CD14-positive monocyte (primary cell): ENCODE results near the gene ECE2. TPM values are rescaled to one million over a fixed set of nuclear protein-coding genes. Genes with fewer than 3 reads are reported as not detected.

Source experiments
- DNase-seq, 3 donors: peaks; one replicate each; pipeline ENCODE4 v3.0.0-alpha.2; 2011 to 2022
- H2AFZ ChIP-seq: 2 replicates; pipeline ENCODE4 v1.6.0; 2012; ENCODE audit warnings: mild to moderate bottlenecking, low read depth, low read length, inconsistent platforms; ENCODE audit not compliant: insufficient read depth, poor library complexity, severe bottlenecking
- H3K27ac ChIP-seq, 2 donors: 1 replicate in 1 of 2; 2 replicates in 1 of 2; pipeline ENCODE4 v1.5.1; 2012 to 2013; ENCODE audit warnings: low read length in 2 of 2, control low read depth in 1 of 2, inconsistent platforms in 1 of 2, low read depth in 1 of 2, mild to moderate bottlenecking in 1 of 2
- H3K27me3 ChIP-seq, 2 donors: one replicate each; pipeline versions ENCODE4 v1.6.0 to v1.6.1; 2011 to 2013; ENCODE audit warnings: low read length in 2 of 2; ENCODE audit not compliant: control insufficient read depth in 2 of 2, insufficient read depth in 2 of 2
- H3K36me3 ChIP-seq, 2 donors: replicated peaks in 1 of 2; 1 replicate in 1 of 2; 2 replicates in 1 of 2; pipeline versions ENCODE4 v1.5.1 to v1.6.1; 2012 to 2013; ENCODE audit warnings: low read length in 2 of 2, control low read depth in 1 of 2, inconsistent platforms in 1 of 2, mild to moderate bottlenecking in 1 of 2; ENCODE audit not compliant: insufficient read depth in 2 of 2, control insufficient read depth in 1 of 2
- H3K4me1 ChIP-seq, 2 donors: 1 replicate in 1 of 2; 2 replicates in 1 of 2; pipeline versions ENCODE4 v1.5.1 to v1.6.1; 2012 to 2013; ENCODE audit warnings: low read length in 2 of 2, control low read depth in 1 of 2, inconsistent platforms in 1 of 2, mild to moderate bottlenecking in 1 of 2, moderate library complexity in 1 of 2; ENCODE audit not compliant: insufficient read depth in 2 of 2, control insufficient read depth in 1 of 2
- H3K4me2 ChIP-seq: replicated peaks from 2 replicates; pipeline ENCODE3; 2012; ENCODE audit warnings: low read length, moderate library complexity, mild to moderate bottlenecking; ENCODE audit not compliant: poor library complexity, severe bottlenecking; ENCODE audit errors: extremely low read depth
- H3K4me3 ChIP-seq, 3 experiments: fragments of 200-600 bp in 1 of 3; sonication (generic) in 1 of 3; replicated peaks in 1 of 3; 1 replicate in 2 of 3; 2 replicates in 1 of 3; pipeline ENCODE4 v1.5.1; 2011 to 2013; ENCODE audit warnings: low read length in 3 of 3, mild to moderate bottlenecking in 3 of 3, control low read depth in 2 of 3, low read depth in 2 of 3, inconsistent platforms in 1 of 3, moderate library complexity in 1 of 3
- H3K79me2 ChIP-seq: 2 replicates; pipeline ENCODE4 v1.6.0; 2012; ENCODE audit warnings: mild to moderate bottlenecking, control low read depth, inconsistent platforms, low read length, moderate library complexity; ENCODE audit not compliant: insufficient read depth
- H3K9ac ChIP-seq: 2 replicates; pipeline ENCODE4 v1.6.0; 2017; ENCODE audit warnings: low read length, mild to moderate bottlenecking; ENCODE audit not compliant: insufficient read depth, poor library complexity, severe bottlenecking
- H3K9me3 ChIP-seq, 2 donors: replicated peaks in 1 of 2; 1 replicate in 1 of 2; 2 replicates in 1 of 2; pipeline versions ENCODE4 v1.5.1 to v1.6.1; 2012 to 2013; ENCODE audit warnings: low read length in 2 of 2, control low read depth in 1 of 2; ENCODE audit not compliant: control insufficient read depth in 1 of 2, insufficient read depth in 1 of 2
- H4K20me1 ChIP-seq: 2 replicates; pipeline ENCODE4 v1.6.0; 2012; ENCODE audit warnings: mild to moderate bottlenecking, low read length, control low read depth, moderate library complexity; ENCODE audit not compliant: insufficient read depth
- H3K27ac Mint-ChIP-seq, 7 donors: one replicate each; pipeline ENCODE4 v1.8.0; 2020; ENCODE audit warnings: mild to moderate bottlenecking in 7 of 7, mixed read lengths in 7 of 7, moderate library complexity in 6 of 7, inconsistent platforms in 2 of 7
- H3K27me3 Mint-ChIP-seq, 3 donors: one replicate each; pipeline ENCODE4 v1.8.0; 2021 to 2022; ENCODE audit warnings: low read depth in 3 of 3, mild to moderate bottlenecking in 3 of 3, mixed read lengths in 3 of 3, moderate library complexity in 3 of 3, inconsistent platforms in 1 of 3
- H3K36me3 Mint-ChIP-seq, 2 donors: one replicate each; pipeline ENCODE4 v1.8.0; 2020; ENCODE audit warnings: mixed read lengths in 2 of 2, inconsistent platforms in 1 of 2, mild to moderate bottlenecking in 1 of 2
- H3K4me1 Mint-ChIP-seq: one replicate; pipeline ENCODE4 v1.8.0; 2020; ENCODE audit warnings: mild to moderate bottlenecking, mixed read lengths
- H3K4me3 Mint-ChIP-seq, 2 donors: one replicate each; pipeline ENCODE4 v1.8.0; 2020; ENCODE audit warnings: mild to moderate bottlenecking in 2 of 2, mixed read lengths in 2 of 2, moderate library complexity in 1 of 2
- H3K9me3 Mint-ChIP-seq, 7 donors: one replicate each; pipeline ENCODE4 v1.8.0; 2020 to 2022; ENCODE audit warnings: mixed read lengths in 7 of 7, mild to moderate bottlenecking in 6 of 7, moderate library complexity in 6 of 7, inconsistent platforms in 2 of 7
- WGBS: methylation state at CpG from one replicate; pipeline ENCODE4 v1.1.5; 2013; ENCODE audit warnings: missing lambda C conversion rate; ENCODE audit not compliant: insufficient coverage; 5-methylcytosine and 5-hydroxymethylcytosine counted together
- intact Hi-C, 2 donors: fragments of 100-400 bp; cut with micrococcal nuclease; formaldehyde crosslinking; loops; one replicate each; pipeline versions ENCODE4 v1.15.0 to v1.15.1; 2023
- polyA plus RNA-seq, 3 donors: library from polyadenylated mRNA; depleted of rRNA in 1 of 3; unstranded in 2 of 3; stranded (reverse) in 1 of 3; fragments of 300-500 nt in 2 of 3; fragments of >200 nt in 1 of 3; fragmentation: Illumina TruSeq in 2 of 3; gene quantifications; 1 replicate in 2 of 3; 2 replicates in 1 of 3; pipeline ENCODE4 v1.2.3, GENCODE V29; 2012 to 2021
- small RNA-seq: library from RNA; depleted of rRNA; stranded (forward); fragments of <200 nt; gene quantifications from one replicate; pipeline ENCODE3, GENCODE V24; 2012; ENCODE audit warnings: low read depth; ENCODE audit not compliant: insufficient read length
- TF ChIP-seq, protein P1 (sequence below): fragments of 200-600 bp; IDR thresholded peaks from one replicate; pipeline ENCODE4 v1.8.0; 2022; ENCODE audit warnings: antibody characterized with exemption, mild to moderate bottlenecking

Gene ECE2
- polyA plus RNA-seq, 3 donors, result not detected

GRCh38 chr3:184341925-184342324 lies 66.1 kb downstream of the ECE2 start:
- peaks cover 1 to 12% (median 10%) of the 10 kb centered on the region in 3 donors for H3K27me3 Mint-ChIP-seq
- Histone ChIP-seq H3K9ac (no peak overlapping the region), H3K9me3 (no peaks in the 10 kb centered on the region), H3K36me3 (peaks cover 29 to 44% of the 10 kb centered on the region in 2 donors), H2AFZ (no peak overlapping the region), H3K27me3 (peaks cover 0 to 4% of the 10 kb centered on the region in 2 donors), H3K27ac (no peak overlapping the region), H3K79me2 (peaks cover 17% of the 10 kb centered on the region), H3K4me1 (peaks cover 22 to 32% of the 10 kb centered on the region in 2 donors), H3K4me2 (no peak overlapping the region), H3K4me3 (no peak overlapping the region), H4K20me1 (peaks cover 43% of the 10 kb centered on the region)
- WGBS, result no CpG with 5 or more reads among the region's 7 CpGs
- H3K9me3 Mint-ChIP-seq, result peaks cover 0 to 1% (median 0%) of the 10 kb centered on the region in 7 donors
- no peak for DNase-seq
- H3K4me3 Mint-ChIP-seq, result no peak overlapping the region
- intact Hi-C loops, result no loop called here
- H3K27ac Mint-ChIP-seq, result peak overlapping the region in 1 of 7 donors; percentile 7
- peaks cover 36% of the 10 kb centered on the region for H3K4me1 Mint-ChIP-seq
- peaks cover 63 to 69% of the 10 kb centered on the region in 2 donors for H3K36me3 Mint-ChIP-seq
- TF ChIP-seq, protein P1, sequence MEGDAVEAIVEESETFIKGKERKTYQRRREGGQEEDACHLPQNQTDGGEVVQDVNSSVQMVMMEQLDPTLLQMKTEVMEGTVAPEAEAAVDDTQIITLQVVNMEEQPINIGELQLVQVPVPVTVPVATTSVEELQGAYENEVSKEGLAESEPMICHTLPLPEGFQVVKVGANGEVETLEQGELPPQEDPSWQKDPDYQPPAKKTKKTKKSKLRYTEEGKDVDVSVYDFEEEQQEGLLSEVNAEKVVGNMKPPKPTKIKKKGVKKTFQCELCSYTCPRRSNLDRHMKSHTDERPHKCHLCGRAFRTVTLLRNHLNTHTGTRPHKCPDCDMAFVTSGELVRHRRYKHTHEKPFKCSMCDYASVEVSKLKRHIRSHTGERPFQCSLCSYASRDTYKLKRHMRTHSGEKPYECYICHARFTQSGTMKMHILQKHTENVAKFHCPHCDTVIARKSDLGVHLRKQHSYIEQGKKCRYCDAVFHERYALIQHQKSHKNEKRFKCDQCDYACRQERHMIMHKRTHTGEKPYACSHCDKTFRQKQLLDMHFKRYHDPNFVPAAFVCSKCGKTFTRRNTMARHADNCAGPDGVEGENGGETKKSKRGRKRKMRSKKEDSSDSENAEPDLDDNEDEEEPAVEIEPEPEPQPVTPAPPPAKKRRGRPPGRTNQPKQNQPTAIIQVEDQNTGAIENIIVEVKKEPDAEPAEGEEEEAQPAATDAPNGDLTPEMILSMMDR, result no peak

Small RNA genes within 50 kb of the gene (small RNA-seq; reads per million reads assigned to genes)
- gene MIR1224 (not detected), gene SNORD66 (4,012 reads per million, percentile 100 among the genes with 10 or more reads in this experiment)

Other genes with a start within 250 kb of the ECE2 start
- gene HTR3D, start 244.3 kb upstream of the ECE2 start, polyA plus RNA-seq, result not detected
- not detected for gene HTR3C, start 223.0 kb upstream of the ECE2 start, polyA plus RNA-seq
- gene HTR3E, start 179.0 kb upstream of the ECE2 start, polyA plus RNA-seq, result not detected
- gene EIF2B5, start 140.7 kb upstream of the ECE2 start, polyA plus RNA-seq, result 10 to 100 TPM; 22.7 to 50.0 (median 24.1) TPM
- gene DVL3, start 120.6 kb upstream of the ECE2 start, polyA plus RNA-seq, result 10 to 100 TPM in 1 of 3 donors, 1 to 10 TPM in 2; 4.5 to 42.1 (median 9.4) TPM
- gene AP2M1, start 101.2 kb upstream of the ECE2 start, polyA plus RNA-seq, result 100 to 1,000 TPM; 283 to 327 (median 295) TPM
- gene ABCF3, start 89.8 kb upstream of the ECE2 start, polyA plus RNA-seq, result 10 to 100 TPM; 13.5 to 74.8 (median 13.9) TPM
- under 1 TPM in 1 of 3 donors, not detected in 2; 0.32 TPM for gene VWA5B2, start 46.4 kb upstream of the ECE2 start, polyA plus RNA-seq
- 10 to 100 TPM; 29.0 to 60.8 (median 56.4) TPM for gene ALG3, start 27.1 kb upstream of the ECE2 start, polyA plus RNA-seq
- gene EEF1AKMT4, start 26.4 kb upstream of the ECE2 start, polyA plus RNA-seq, result 10 to 100 TPM in 1 of 3 donors, 1 to 10 TPM in 2; 4.0 to 12.0 (median 7.3) TPM
- gene CAMK2N2, start 14.5 kb upstream of the ECE2 start, polyA plus RNA-seq, result not detected
- 100 to 1,000 TPM; 138 to 186 (median 167) TPM for gene PSMD2, start 23.2 kb downstream of the ECE2 start, polyA plus RNA-seq
- 100 to 1,000 TPM in 1 of 3 donors, 10 to 100 TPM in 2; 13.9 to 119 (median 24.2) TPM for gene EIF4G1, start 38.6 kb downstream of the ECE2 start, polyA plus RNA-seq
- 10 to 100 TPM in 1 of 3 donors, 1 to 10 TPM in 2; 5.8 to 30.6 (median 7.7) TPM for gene FAM131A, start 61.6 kb downstream of the ECE2 start, polyA plus RNA-seq
- gene CLCN2, start 85.6 kb downstream of the ECE2 start, polyA plus RNA-seq, result 1 to 10 TPM in 1 of 3 donors, under 1 TPM in 1, not detected in 1; 0.16 to 2.7 TPM
- 10 to 100 TPM; 21.7 to 67.3 (median 24.6) TPM for gene POLR2H, start 85.7 kb downstream of the ECE2 start, polyA plus RNA-seq
- not detected for gene THPO, start 102.2 kb downstream of the ECE2 start, polyA plus RNA-seq
- gene CHRD, start 104.0 kb downstream of the ECE2 start, polyA plus RNA-seq, result under 1 TPM in 1 of 3 donors, not detected in 2; 0.03 TPM